Measurements from ENCODE around the gene KATNA1.

The KATNA1 gene

GRCh38 chr6:149580880-149581279 is 67.6 kb downstream of the KATNA1 start:
- H3K4me3 ChIP-seq (ENCODE audit: low read depth, low read length): no peak overlapping the region
- TF ChIP-seq, protein P1, sequence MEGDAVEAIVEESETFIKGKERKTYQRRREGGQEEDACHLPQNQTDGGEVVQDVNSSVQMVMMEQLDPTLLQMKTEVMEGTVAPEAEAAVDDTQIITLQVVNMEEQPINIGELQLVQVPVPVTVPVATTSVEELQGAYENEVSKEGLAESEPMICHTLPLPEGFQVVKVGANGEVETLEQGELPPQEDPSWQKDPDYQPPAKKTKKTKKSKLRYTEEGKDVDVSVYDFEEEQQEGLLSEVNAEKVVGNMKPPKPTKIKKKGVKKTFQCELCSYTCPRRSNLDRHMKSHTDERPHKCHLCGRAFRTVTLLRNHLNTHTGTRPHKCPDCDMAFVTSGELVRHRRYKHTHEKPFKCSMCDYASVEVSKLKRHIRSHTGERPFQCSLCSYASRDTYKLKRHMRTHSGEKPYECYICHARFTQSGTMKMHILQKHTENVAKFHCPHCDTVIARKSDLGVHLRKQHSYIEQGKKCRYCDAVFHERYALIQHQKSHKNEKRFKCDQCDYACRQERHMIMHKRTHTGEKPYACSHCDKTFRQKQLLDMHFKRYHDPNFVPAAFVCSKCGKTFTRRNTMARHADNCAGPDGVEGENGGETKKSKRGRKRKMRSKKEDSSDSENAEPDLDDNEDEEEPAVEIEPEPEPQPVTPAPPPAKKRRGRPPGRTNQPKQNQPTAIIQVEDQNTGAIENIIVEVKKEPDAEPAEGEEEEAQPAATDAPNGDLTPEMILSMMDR (conservative IDR thresholded peaks at IDR 0.05; ENCODE audit: low read depth, low read length): no peak
- DNase-seq (ENCODE audit: low read depth): no peak

GRCh38 chr6:149567945-149568585 is 80.4 kb downstream of the KATNA1 start:
- H3K4me3 ChIP-seq (ENCODE audit: low read depth, low read length): no peak overlapping the region
- no peak for DNase-seq (ENCODE audit: low read depth)
- TF ChIP-seq, protein P1 (conservative IDR thresholded peaks at IDR 0.05; ENCODE audit: low read depth, low read length): no peak

DNA sequence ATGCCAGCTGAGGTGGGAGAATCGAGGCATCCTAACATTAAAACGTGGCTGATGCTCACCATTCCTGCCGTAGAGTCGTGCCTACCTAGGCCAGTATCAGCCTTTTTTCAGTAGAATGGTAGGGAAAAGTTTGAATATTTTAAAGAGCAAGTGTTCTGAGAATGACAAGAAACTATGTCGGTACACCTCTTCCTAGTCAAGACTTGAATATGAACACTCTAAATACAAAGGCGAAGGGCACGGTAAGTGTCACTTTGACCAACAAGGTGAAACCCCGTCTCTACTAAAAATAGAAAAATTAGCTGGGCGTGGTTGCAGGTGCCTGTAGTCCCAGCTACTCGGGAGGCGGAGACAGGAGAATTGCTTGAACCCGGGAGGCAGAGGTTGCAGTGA is 81.3 kb downstream of the KATNA1 start:
- H3K4me3 ChIP-seq (ENCODE audit: low read depth, low read length): peak overlapping the region; percentile 82
- DNase-seq (ENCODE audit: low read depth): no peak
- TF ChIP-seq, protein P1 (conservative IDR thresholded peaks at IDR 0.05; ENCODE audit: low read depth, low read length): no peak

DNA sequence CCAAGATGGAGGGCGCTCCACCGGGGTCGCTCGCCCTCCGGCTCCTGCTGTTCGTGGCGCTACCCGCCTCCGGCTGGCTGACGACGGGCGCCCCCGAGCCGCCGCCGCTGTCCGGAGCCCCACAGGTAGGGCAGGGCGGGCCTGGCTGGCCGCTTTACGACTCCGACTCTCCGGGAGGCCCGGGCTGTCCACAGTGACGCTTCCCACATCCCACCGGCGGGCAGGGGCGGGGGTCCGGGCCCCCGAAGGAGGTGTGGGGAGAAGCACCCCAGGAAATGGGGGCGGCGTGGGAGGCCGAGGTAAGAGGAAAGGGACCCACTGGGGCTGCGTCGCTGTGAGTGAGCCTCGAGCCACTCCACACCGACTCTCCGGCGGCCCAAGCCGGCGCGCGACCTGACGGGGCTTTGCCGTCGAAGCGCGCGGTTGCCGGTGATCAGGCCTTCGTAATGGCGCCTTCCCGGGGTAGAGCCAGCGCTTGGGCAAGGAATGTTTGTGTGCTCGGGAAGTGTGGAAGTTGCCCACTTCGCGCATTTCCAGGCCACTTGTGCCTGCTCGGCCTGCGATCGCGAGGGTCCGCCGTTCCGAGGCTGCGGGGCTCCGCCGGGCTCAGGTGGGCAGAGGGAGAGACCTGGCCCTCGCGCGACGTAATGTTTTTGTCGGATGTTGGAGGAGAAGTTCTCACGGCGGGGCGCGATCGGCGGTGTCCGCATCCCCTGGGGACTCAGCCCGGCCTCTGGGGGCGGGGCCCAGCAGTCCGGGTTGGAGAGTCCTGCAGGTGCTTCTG is 81.9 kb downstream of the KATNA1 start:
- TF ChIP-seq, protein P1 (conservative IDR thresholded peaks at IDR 0.05; ENCODE audit: low read depth, low read length): no peak
- peak overlapping the region; percentile 82 for H3K4me3 ChIP-seq (ENCODE audit: low read depth, low read length)
- peak; percentile 47 for DNase-seq (ENCODE audit: low read depth)

GRCh38 chr6:149565527-149566409 is 82.7 kb downstream of the KATNA1 start, which contains the start of gene GINM1:
GINM1 (plus strand) TSS chr6:149566375; CDS start chr6:149566415, 40 bp downstream.
- peak; percentile 96 for DNase-seq (ENCODE audit: low read depth)
- peak within 1 kb of the TSS; percentile 82 for H3K4me3 ChIP-seq (ENCODE audit: low read depth, low read length)
- TF ChIP-seq, protein P1 (conservative IDR thresholded peaks at IDR 0.05; ENCODE audit: low read depth, low read length): peak; percentile 82

GRCh38 chr6:149563928-149564325 is 84.6 kb downstream of the KATNA1 start:
- no peak overlapping the region for H3K4me3 ChIP-seq (ENCODE audit: low read depth, low read length)
- TF ChIP-seq, protein P1 (conservative IDR thresholded peaks at IDR 0.05; ENCODE audit: low read depth, low read length): no peak
- no peak for DNase-seq (ENCODE audit: low read depth)

Data from choroid plexus epithelial cell (primary cell).